ENCODE measurements around the gene MAP3K14.

MAP3K14 gene

GRCh38 chr17:45218895-45219661 lies 97.7 kb downstream of the MAP3K14 start:
- DNase-seq: peak; percentile 87

All from activated CD4-positive, CD25-positive, alpha-beta regulatory T cell treated with anti-CD3 and anti-CD28 coated beads, Interleukin-2, amount 50 U/mL, for 72 hours (primary cell).